ENCODE results near the gene PHOX2B.

Gene PHOX2B

GRCh38 chr4:41734371-41734770, 14.2 kb downstream of the PHOX2B start:
- no peak overlapping the region for H3K4me2 ChIP-seq (ENCODE audit: insufficient read depth, low read length, poor library complexity, severe bottlenecking)
- H3K79me1 ChIP-seq (ENCODE audit: low read depth, low read length): no peaks in the 10 kb centered on the region
- H2BK15ac ChIP-seq (ENCODE audit: low read length): no peak overlapping the region
- H3K23ac ChIP-seq (ENCODE audit: low read depth, low read length, poor library complexity): no peak overlapping the region
- no peak overlapping the region for H3K18ac ChIP-seq (ENCODE audit: low read length)
- no peak overlapping the region for H3K9ac ChIP-seq (ENCODE audit: low read depth, low read length, poor library complexity)
- H3K27me3 ChIP-seq (ENCODE audit: control insufficient read depth in 3 of 3, insufficient read depth in 3 of 3, low read depth in 1 of 3, low read length in 3 of 3): peaks cover 0 to 52% (median 0%) of the 10 kb centered on the region in 3 experiments
- no peak for DNase-seq (ENCODE audit: low spot score)
- H3K4me3 ChIP-seq (ENCODE audit: low read length in 2 of 2): no peak overlapping the region
- no peaks in the 10 kb centered on the region for H3K9me3 ChIP-seq (replicated peaks in 1 of 2; ENCODE audit: control insufficient read depth in 2 of 2, insufficient read depth in 1 of 2, low read depth in 1 of 2, low read length in 2 of 2)
- H3K36me3 ChIP-seq (replicated peaks in 1 of 2; ENCODE audit: control insufficient read depth in 2 of 2, insufficient read depth in 2 of 2, low read length in 2 of 2): no peaks in the 10 kb centered on the region
- H3K27ac ChIP-seq (replicated peaks; ENCODE audit: low read length): no peak overlapping the region
- no peak overlapping the region for H2BK120ac ChIP-seq (ENCODE audit: low read depth, low read length)
- no peak overlapping the region for H3K14ac ChIP-seq (ENCODE audit: low read length)
- no peak overlapping the region for H3K4ac ChIP-seq (ENCODE audit: low read length)
- H4K91ac ChIP-seq (ENCODE audit: low read depth, low read length, poor library complexity): no peak overlapping the region
- no peak overlapping the region for H2AFZ ChIP-seq (ENCODE audit: low read length)
- no peak overlapping the region for H2BK5ac ChIP-seq (ENCODE audit: low read length)
- H2BK12ac ChIP-seq (ENCODE audit: low read length): no peak overlapping the region
- no peak overlapping the region for H4K8ac ChIP-seq (ENCODE audit: low read depth, low read length)
- no CpG with 5 or more reads among the region's 3 CpGs for WGBS, 2 donors (ENCODE audit: extremely low coverage in 2 of 2, insufficient read length in 2 of 2, insufficient replicate concordance in 1 of 2)
- H2AK5ac ChIP-seq (ENCODE audit: low read depth, low read length): no peak overlapping the region
- no peaks in the 10 kb centered on the region for H3K4me1 ChIP-seq (ENCODE audit: control insufficient read depth in 2 of 2, insufficient read depth in 1 of 2, low read depth in 1 of 2, low read length in 2 of 2)

DNA sequence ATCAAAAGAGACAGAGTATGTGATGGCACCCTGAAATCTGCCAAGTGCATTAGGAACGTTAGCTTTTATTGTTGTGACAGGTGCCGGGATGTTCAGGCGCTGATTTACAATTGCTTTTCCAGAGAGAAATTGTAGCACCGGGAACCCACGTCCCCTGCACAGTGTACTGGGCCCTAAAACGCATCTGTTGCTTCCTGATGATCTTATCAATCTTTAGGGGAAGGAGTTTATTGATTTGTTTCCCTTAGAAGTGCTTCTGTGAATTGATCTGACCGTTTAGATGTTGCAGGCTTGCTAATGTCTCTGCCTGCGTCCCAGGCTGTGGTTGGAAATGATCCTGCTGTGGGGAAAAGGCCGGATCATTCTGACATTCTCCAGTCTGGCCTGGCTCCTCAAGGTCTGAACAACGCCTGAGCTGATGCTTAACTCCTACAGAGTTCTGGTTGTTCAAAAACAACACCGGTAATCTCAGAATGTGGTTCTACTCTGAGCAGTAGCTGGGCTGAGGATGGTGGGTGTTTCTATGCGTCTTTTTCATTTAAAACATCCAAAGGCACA, 16.9 kb downstream of the PHOX2B start:
- Histone ChIP-seq H3K4me3 (ENCODE audit: low read length in 2 of 2) (no peak overlapping the region), H3K4ac (ENCODE audit: low read length) (no peak overlapping the region), H3K4me1 (ENCODE audit: control insufficient read depth in 2 of 2, insufficient read depth in 1 of 2, low read depth in 1 of 2, low read length in 2 of 2) (no peaks in the 10 kb centered on the region), H2AFZ (ENCODE audit: low read length) (no peak overlapping the region), H3K18ac (ENCODE audit: low read length) (no peak overlapping the region), H3K36me3 (replicated peaks in 1 of 2; ENCODE audit: control insufficient read depth in 2 of 2, insufficient read depth in 2 of 2, low read length in 2 of 2) (no peaks in the 10 kb centered on the region), H4K91ac (ENCODE audit: low read depth, low read length, poor library complexity) (no peak overlapping the region), H3K4me2 (ENCODE audit: insufficient read depth, low read length, poor library complexity, severe bottlenecking) (no peak overlapping the region), H2AK5ac (ENCODE audit: low read depth, low read length) (no peak overlapping the region), H3K79me1 (ENCODE audit: low read depth, low read length) (no peaks in the 10 kb centered on the region), H3K9ac (ENCODE audit: low read depth, low read length, poor library complexity) (no peak overlapping the region), H2BK5ac (ENCODE audit: low read length) (no peak overlapping the region), H3K27me3 (ENCODE audit: control insufficient read depth in 3 of 3, insufficient read depth in 3 of 3, low read depth in 1 of 3, low read length in 3 of 3) (peaks cover 0 to 58% (median 0%) of the 10 kb centered on the region in 3 experiments), H2BK120ac (ENCODE audit: low read depth, low read length) (no peak overlapping the region), H2BK12ac (ENCODE audit: low read length) (no peak overlapping the region), H4K8ac (ENCODE audit: low read depth, low read length) (no peak overlapping the region), H3K23ac (ENCODE audit: low read depth, low read length, poor library complexity) (no peak overlapping the region), H2BK15ac (ENCODE audit: low read length) (no peak overlapping the region), H3K27ac (replicated peaks; ENCODE audit: low read length) (no peak overlapping the region), H3K9me3 (replicated peaks in 1 of 2; ENCODE audit: control insufficient read depth in 2 of 2, insufficient read depth in 1 of 2, low read depth in 1 of 2, low read length in 2 of 2) (no peaks in the 10 kb centered on the region), H3K14ac (ENCODE audit: low read length) (no peak overlapping the region)
- no peak for DNase-seq (ENCODE audit: low spot score)
- WGBS, 2 donors (ENCODE audit: extremely low coverage in 2 of 2, insufficient read length in 2 of 2, insufficient replicate concordance in 1 of 2): no CpG with 5 or more reads among the region's 12 CpGs

- no peaks in the 10 kb centered on the region for H3K36me3 ChIP-seq (replicated peaks in 1 of 2; ENCODE audit: control insufficient read depth in 2 of 2, insufficient read depth in 2 of 2, low read length in 2 of 2)
- H3K9me3 ChIP-seq (replicated peaks in 1 of 2; ENCODE audit: control insufficient read depth in 2 of 2, insufficient read depth in 1 of 2, low read depth in 1 of 2, low read length in 2 of 2): peaks cover 0 to 4% of the 10 kb centered on the region in 2 donors
- DNase-seq (ENCODE audit: low spot score): no peak
- H3K14ac ChIP-seq (ENCODE audit: low read length): no peak overlapping the region
- no peak overlapping the region for H2AK5ac ChIP-seq (ENCODE audit: low read depth, low read length)
- H3K27ac ChIP-seq (replicated peaks; ENCODE audit: low read length): no peak overlapping the region
- H3K23ac ChIP-seq (ENCODE audit: low read depth, low read length, poor library complexity): no peak overlapping the region
- WGBS, 2 donors (ENCODE audit: extremely low coverage in 2 of 2, insufficient read length in 2 of 2, insufficient replicate concordance in 1 of 2): no CpG with 5 or more reads among the region's 3 CpGs
- H3K4me1 ChIP-seq (ENCODE audit: control insufficient read depth in 2 of 2, insufficient read depth in 1 of 2, low read depth in 1 of 2, low read length in 2 of 2): no peaks in the 10 kb centered on the region
- no peak overlapping the region for H3K9ac ChIP-seq (ENCODE audit: low read depth, low read length, poor library complexity)
- H3K79me1 ChIP-seq (ENCODE audit: low read depth, low read length): no peaks in the 10 kb centered on the region
- no peak overlapping the region for H3K4ac ChIP-seq (ENCODE audit: low read length)
- H3K18ac ChIP-seq (ENCODE audit: low read length): no peak overlapping the region
- H2BK15ac ChIP-seq (ENCODE audit: low read length): no peak overlapping the region
- H2AFZ ChIP-seq (ENCODE audit: low read length): no peak overlapping the region
- H3K27me3 ChIP-seq (ENCODE audit: control insufficient read depth in 3 of 3, insufficient read depth in 3 of 3, low read depth in 1 of 3, low read length in 3 of 3): peaks cover 0 to 58% (median 0%) of the 10 kb centered on the region in 3 experiments
- no peak overlapping the region for H3K4me2 ChIP-seq (ENCODE audit: insufficient read depth, low read length, poor library complexity, severe bottlenecking)
- H2BK12ac ChIP-seq (ENCODE audit: low read length): no peak overlapping the region
- no peak overlapping the region for H2BK120ac ChIP-seq (ENCODE audit: low read depth, low read length)
- H3K4me3 ChIP-seq (ENCODE audit: low read length in 2 of 2): no peak overlapping the region
- H4K8ac ChIP-seq (ENCODE audit: low read depth, low read length): no peak overlapping the region
- H2BK5ac ChIP-seq (ENCODE audit: low read length): no peak overlapping the region
- H4K91ac ChIP-seq (ENCODE audit: low read depth, low read length, poor library complexity): no peak overlapping the region
These were observed 20.0 kb downstream of the PHOX2B start for GRCh38 chr4:41728573-41728913.

- Histone ChIP-seq H3K23ac (ENCODE audit: low read depth, low read length, poor library complexity) (no peak overlapping the region), H3K4me1 (ENCODE audit: control insufficient read depth in 2 of 2, insufficient read depth in 1 of 2, low read depth in 1 of 2, low read length in 2 of 2) (no peaks in the 10 kb centered on the region), H3K9me3 (replicated peaks in 1 of 2; ENCODE audit: control insufficient read depth in 2 of 2, insufficient read depth in 1 of 2, low read depth in 1 of 2, low read length in 2 of 2) (peaks cover 0 to 4% of the 10 kb centered on the region in 2 donors), H2AFZ (ENCODE audit: low read length) (no peak overlapping the region), H2BK15ac (ENCODE audit: low read length) (no peak overlapping the region), H4K91ac (ENCODE audit: low read depth, low read length, poor library complexity) (no peak overlapping the region), H2BK12ac (ENCODE audit: low read length) (no peak overlapping the region), H2AK5ac (ENCODE audit: low read depth, low read length) (no peak overlapping the region), H2BK120ac (ENCODE audit: low read depth, low read length) (no peak overlapping the region), H3K4me2 (ENCODE audit: insufficient read depth, low read length, poor library complexity, severe bottlenecking) (no peak overlapping the region), H3K18ac (ENCODE audit: low read length) (no peak overlapping the region), H3K4ac (ENCODE audit: low read length) (no peak overlapping the region), H3K9ac (ENCODE audit: low read depth, low read length, poor library complexity) (no peak overlapping the region), H2BK5ac (ENCODE audit: low read length) (no peak overlapping the region), H3K14ac (ENCODE audit: low read length) (no peak overlapping the region), H3K27me3 (ENCODE audit: control insufficient read depth in 3 of 3, insufficient read depth in 3 of 3, low read depth in 1 of 3, low read length in 3 of 3) (peaks cover 0 to 52% (median 0%) of the 10 kb centered on the region in 3 experiments), H3K27ac (replicated peaks; ENCODE audit: low read length) (no peak overlapping the region), H4K8ac (ENCODE audit: low read depth, low read length) (no peak overlapping the region), H3K79me1 (ENCODE audit: low read depth, low read length) (no peaks in the 10 kb centered on the region), H3K36me3 (replicated peaks in 1 of 2; ENCODE audit: control insufficient read depth in 2 of 2, insufficient read depth in 2 of 2, low read length in 2 of 2) (no peaks in the 10 kb centered on the region), H3K4me3 (ENCODE audit: low read length in 2 of 2) (no peak overlapping the region)
- WGBS, 2 donors (ENCODE audit: extremely low coverage in 2 of 2, insufficient read length in 2 of 2, insufficient replicate concordance in 1 of 2): no CpG with 5 or more reads among the region's 4 CpGs
- DNase-seq (ENCODE audit: low spot score): no peak
These were observed 20.5 kb downstream of the PHOX2B start for GRCh38 chr4:41727861-41728572.
